HG02870 (cell line): ENCODE data around the gene PPCS.
A peak's percentile ranks its signal among the peaks of the same experiment; 100 is the strongest.
"Not testable (repeated sequence)": the region's sequence is repeated elsewhere in the genome, so short reads cannot be mapped to it uniquely, and the experiment has no call there.

Experiments
- ATAC-seq: cut with Tn5 transposase; IDR thresholded peaks from one replicate; pipeline ENCODE4 v1.9.1; 2021; ENCODE audit warnings: mild to moderate bottlenecking, moderate library complexity; ENCODE audit not compliant: unreplicated experiment

The PPCS gene

DNA sequence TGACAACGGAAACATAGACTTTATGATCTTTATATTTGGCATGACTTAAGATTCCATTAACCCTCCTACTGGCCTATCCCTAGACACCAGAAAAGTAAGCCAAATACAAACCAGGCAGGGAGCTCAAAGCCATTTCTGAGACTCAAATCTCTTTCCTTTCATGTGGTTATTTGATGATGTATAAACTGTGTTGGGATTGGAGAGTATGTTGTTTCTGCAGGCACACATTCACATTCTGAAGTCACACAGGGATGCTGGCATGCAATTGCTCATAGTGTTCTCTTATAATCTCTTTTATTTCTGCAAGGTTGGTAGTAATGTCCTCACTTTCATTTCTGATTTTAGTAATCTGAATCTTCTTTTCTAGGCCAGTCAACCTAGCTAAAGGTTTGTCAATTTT lies 6.3 kb upstream of the PPCS start:
- ATAC-seq: no peak

DNA sequence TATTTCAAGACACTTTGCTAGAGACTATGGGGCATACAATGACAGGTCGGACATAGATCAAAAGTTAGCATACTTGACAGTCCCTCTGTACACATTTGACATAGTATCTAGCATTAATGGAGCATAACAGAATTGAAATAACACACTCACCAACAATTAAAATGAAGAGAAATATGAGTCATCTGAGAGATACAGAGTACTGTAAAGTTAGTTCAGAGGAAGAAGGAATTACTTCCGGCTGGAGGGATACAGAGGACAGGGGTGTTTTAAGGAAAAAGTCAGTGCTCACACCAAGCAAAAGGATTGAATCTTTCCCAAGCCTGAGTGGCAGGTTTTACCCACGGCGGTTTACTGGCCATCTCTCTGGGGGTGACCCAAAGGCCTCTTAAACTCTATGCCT lies 3.0 kb upstream of the PPCS start:
- no peak for ATAC-seq

DNA sequence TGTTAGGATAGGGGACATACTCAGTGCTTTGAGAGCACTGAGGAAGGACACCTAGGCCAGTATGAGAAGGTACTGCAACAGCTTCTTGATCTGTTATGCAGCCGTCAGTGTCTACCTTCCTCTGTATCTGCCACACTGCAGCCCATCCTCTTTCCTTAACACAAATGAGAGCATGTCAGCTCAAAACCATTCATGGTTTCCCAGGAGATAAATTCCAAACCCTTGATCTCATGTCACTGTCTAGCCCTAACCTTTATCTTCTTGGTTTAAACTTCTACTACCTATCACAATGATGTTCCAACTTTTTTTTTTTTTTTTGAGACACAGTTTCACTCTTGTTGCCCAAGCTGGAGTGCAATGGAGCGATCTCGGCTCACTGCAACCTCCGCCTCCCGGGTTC lies 1.9 kb upstream of the PPCS start:
- ATAC-seq: no peak

DNA sequence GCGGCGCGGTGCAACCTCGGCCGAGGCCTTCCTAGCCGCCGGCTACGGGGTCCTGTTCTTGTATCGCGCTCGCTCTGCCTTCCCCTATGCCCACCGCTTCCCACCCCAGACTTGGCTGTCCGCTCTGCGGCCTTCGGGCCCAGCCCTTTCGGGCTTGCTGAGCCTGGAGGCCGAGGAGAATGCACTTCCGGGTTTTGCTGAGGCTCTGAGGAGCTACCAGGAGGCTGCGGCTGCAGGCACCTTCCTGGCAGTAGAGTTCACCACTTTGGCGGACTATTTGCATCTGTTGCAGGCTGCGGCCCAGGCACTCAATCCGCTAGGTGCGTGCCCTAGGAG lies 379 bp downstream of the PPCS start:
- peak; percentile 47 for ATAC-seq

DNA sequence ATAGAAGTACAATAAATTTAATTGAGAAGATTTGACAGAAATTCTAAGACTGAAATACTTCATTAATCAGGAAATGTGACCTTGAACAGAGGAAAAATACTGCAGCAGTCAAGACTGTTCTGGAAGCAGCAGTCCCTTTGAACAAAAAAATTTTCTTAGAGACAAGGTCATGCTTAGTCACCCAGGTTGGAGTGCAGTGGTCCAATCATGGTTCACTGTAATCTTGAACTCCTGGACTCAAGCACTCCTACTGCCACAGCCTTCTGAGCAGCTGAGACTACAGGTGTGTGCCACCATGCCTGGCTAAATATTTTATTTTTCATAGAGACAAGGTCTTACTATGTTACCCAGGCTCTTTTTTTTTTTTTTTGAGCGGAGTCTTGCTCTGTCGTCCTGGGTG lies 4.9 kb downstream of the PPCS start:
- ATAC-seq: no peak

DNA sequence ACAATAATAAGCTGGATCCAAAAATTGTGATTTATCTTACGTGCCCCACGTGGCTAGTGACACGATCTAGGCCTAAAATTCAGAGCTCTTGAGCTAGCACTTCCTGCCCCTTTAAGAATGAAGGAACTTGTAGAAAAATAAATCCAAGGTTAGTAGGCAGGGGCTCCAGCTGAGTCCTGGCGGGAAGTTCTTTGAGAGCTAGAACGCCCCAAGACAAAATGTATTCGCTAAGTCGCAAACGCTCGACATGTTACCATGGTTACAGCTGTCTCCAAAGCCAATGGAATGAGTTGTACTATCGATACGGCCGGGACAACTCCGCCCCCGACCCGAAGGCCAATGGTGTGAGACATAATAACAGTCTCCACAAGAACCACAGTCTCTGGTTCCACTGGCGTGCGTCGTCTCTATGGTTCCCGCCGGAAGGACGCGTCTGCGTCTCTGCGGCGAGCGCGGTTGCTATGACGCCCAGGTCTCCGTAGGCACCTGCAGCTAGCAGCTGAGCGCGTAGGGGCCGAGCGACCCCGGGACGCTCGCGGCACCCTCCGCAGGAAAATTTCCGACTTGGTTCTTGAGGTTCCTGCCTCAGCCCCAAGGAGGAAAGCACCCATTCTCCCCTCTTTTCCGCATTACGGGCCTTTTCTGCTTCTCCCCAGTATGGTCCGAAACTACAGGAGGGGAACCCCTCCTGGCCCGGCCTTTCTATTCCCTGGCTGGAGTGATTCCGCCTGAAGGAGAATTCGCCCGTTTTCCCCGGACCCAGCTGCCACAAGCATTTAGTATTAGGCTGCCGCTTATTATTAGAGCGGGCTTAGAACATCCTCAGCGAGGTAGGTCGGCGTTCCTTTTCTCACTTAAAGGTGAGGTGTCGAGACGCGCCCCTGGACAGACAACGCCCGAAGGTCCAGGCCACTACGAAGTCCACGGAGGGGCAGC lies 6.8 kb downstream of the PPCS start, which contains the start of gene CCDC30:
Gene CCDC30 (plus strand): TSS at position 459 of the 936 bp plus-strand sequence. CDS start 17,266 bp downstream, outside the sequence.
- peak; percentile 99 for ATAC-seq

DNA sequence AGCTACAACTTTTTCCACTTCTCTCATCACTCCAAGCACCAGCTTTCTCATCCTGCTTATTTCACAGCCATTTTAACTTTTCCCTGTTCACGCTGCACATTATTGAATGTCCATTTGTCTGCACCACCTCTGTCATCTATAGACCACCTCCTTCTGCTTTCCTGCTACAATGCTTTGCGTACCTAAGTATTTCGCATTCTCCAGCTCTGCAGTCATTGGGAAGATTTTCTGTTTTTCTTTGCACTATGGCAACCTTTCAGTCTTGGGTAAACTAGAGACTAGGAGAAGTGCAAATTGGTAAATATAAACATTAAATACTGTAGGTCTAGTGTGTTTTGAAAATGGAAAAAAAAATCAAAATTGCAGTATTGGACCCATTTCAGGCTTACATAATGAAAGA lies 7.6 kb downstream of the PPCS start:
- no peak for ATAC-seq

DNA sequence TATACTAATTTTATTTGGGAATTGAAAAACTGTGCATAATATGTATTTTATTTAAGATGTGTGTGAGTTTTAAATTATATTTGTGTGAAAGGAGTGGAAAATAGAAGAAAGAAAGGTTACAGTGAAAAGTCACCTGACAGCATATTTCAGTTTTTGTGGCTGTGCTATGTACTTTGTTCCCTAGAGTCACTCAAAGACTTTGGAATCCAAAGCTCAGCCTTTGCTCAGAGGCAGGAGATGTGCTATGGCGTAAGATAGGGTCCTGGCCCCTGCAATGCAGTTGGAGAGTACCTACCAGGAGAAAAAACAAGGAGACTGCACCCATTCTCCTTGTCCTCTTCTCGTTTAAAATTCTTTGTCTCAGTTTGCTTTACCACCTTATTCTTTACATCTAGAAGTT lies 9.7 kb downstream of the PPCS start:
- no peak for ATAC-seq

DNA sequence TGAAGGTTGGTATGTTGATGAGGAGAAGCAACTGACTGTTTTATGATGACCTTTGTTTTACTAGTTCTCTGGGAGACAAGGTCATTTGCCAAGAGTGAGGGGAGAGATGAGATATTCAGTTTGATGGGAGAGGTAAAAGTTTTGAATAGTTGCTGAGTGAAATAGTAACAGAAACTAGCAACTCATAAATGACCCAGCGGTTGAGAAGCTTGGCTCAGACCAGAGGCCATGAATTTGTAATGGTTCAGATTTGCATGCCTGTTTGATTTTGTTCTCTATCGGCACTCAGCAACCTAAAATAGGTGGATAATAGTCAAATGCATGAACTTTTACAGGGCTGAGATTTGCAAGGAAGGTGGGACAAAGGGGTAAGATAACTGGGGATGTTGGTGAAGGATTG lies 13.4 kb downstream of the PPCS start:
- ATAC-seq: peak; percentile 78

DNA sequence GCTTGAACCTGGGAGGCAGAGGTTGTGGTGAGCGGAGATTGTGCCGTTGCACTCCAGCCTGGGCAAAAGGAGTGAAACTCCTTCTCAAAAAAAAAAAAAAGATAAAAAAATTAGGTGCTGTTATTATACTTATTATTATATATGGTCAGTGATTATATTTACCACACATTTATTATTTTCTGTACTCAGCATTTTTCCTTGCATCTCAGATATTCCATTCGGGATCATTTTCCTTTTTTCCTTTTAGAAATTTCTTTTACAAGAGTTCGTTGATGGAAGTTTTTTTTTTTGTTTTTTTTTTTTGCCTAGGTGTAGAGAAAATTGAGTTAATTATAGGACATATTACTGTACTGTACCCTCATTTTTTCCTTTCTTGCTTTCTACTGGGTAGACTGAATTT lies 20.3 kb downstream of the PPCS start:
- ATAC-seq: no peak

DNA sequence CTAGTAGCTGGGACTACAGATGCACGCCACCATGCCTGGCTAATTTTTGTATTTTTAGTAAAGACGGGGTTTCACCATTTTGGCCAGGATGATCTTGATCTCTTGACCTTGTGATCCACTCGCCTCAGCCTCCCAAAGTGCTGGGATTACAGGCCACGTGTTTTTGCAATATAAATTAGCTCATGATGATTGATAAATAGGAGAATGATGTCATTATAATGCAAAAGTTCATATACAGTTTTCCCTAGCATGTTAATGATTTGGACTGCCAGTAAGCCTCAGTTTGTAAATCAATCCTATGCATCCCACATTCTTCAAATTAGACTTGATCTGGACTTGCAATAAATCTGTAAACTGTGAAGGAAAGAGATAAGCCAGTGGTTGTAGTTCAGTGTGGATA lies 21.0 kb downstream of the PPCS start:
- ATAC-seq: not testable (repeated sequence)

DNA sequence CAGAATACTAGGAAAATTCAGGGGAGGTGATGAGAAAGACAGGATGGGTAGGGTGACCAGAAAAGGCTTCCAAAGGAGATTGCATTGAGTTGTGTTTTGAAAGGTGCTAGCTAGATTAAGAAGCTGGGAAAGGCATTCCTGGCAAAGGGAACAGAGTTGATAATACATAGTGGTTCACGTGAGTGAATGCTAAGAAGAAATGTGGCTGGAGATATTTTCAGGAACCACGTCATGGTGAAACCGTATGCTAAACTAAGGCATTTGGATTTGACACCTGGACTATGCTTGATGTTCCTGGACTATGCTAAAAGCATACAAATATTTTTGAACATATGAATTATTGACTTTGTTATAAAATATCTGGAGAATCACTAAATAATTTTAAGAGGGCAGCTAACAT lies 21.4 kb downstream of the PPCS start:
- no peak for ATAC-seq

DNA sequence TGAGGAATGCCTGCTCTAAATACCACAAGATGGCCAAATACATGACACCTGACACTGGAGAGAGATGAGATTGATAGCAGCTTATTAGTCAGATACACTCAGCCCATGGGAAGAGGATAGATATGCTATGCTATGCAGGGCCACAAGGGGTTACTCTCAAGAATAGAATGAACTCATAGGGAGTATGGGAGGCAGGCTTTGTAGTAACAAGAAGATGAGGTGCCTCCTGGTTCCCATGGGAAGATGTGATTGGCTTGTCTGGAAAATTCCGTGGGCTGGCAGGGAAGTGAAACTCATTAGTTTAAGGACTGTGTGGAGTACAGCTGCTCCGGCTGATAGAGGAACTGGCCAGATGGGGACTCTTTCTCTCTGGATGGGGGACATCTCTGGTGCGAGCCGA lies 23.3 kb downstream of the PPCS start:
- no peak for ATAC-seq

DNA sequence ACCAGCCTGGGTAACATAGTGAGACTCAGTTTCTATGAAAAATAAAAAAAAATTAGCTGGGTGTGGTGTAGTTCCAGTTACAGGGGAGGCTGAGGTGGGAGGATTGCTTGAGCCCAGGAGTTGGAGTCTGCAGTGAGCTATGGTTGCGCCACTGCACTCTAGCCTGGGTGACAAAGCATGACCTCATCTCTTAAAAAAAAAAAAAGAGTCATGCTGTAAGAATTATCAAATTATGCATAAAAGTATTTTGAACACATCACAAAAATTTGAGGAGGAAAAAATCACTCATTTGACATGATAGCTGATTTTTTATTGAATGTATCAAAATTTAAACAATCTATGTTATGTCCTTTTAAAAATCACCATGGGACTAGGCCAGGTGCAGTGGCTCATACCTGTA lies 24.6 kb downstream of the PPCS start:
- no peak for ATAC-seq

DNA sequence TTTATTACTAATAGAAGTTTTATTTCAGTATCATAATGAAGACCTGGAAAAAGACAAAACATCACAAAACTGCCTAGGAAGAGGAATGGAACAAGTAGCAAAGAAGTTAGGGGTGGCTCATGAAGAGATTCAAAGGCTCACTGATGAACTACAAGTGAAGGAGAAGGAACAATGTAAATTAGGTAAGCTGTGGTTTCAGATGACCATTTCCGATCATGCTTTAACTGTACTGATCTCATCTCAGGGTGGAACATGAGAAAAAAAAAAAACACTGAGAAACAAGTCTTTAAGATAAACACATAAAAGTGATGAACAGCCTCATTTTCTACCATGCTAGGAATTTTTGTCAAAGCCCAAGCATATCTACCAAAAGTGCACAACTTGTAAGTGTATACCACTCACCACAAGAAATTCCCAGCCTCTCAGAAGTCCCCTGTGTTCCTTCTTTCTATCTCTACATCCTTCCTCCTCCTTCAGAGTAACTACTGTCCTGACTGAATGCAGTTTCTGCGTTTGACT lies 26.4 kb downstream of the PPCS start:
- ATAC-seq: no peak

DNA sequence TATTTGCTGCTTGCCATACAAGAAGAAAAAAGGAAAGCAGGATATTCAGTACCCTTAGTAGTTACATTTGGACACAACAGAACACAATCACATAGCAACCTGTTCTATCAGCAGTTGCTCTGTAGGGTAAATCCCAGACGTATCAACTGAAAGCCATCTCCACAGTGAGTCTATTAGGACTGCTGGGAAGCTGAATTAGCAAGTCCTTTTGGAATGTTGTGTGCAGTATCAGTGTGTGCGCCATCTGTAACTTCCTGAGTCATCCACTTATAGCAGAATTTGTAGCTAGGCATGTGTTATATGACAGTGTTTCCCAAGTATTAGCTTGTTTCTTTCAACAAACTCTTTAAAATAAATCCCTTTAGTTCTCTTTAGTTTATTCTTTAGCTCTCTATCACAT lies 28.0 kb downstream of the PPCS start:
- ATAC-seq: no peak

DNA sequence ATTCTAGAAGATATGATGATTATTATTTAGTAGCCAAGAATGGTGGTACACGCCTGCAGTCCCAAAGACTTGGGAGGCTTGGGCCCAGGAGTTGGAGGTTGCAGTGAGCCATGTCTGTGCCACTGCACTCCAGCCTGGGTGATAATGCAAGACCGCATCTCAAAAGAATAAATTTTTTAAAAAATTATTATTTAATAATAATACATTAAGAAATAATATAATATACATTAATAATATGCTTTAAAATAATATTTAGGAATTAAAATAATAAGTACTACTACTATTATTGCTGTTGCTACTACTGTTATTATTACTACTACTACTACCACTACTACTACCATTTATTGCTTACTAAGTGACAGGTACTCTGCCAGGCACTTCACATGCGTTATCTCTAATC lies 33.9 kb downstream of the PPCS start:
- ATAC-seq: no peak

DNA sequence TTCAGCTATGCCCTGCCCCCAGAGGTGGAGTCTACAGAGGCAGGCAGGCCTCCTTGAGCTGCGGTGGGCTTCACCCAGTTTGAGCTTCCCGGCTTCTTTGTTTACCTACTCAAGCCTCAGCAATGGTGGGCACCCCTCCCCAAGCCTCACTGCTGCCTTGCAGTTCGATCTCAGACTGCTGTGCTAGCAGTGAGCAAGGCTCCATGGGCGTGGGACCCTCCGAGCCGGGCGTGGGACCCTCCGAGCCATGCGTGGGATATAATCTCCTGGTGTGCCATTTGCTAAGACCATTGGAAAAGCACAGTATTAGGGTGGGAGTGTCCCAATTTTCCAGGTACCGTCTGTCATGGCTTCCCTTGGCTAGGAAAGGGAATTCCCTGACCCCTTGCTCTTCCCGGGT lies 45.7 kb downstream of the PPCS start:
- not testable (repeated sequence) for ATAC-seq

DNA sequence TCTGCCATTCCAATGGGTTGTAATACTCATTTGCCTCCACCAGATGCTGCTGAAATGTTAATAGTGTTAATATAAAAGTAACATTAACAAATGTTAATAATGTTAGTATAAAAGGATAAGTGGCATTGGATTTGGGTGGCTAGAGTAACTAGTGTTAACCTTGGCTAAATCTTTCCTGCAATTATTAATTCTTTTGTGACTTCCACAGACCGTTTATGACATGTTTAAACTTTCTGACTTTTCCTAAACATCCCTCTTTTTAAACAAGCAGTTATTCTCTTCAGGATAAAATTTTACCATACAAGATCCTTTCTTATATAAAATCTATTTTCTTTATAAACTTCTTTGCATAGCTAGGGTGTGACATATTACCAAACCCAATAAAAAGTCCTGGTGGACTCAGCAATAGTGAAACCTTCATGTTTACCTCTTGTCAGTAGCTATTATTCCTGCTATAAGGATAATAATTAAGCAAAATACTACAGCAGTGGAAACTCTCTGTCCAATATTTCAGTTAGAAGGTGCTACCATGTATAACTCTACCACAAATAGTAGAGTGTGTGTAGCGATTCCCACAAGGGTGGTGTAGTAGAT lies 48.3 kb downstream of the PPCS start:
- ATAC-seq: no peak

DNA sequence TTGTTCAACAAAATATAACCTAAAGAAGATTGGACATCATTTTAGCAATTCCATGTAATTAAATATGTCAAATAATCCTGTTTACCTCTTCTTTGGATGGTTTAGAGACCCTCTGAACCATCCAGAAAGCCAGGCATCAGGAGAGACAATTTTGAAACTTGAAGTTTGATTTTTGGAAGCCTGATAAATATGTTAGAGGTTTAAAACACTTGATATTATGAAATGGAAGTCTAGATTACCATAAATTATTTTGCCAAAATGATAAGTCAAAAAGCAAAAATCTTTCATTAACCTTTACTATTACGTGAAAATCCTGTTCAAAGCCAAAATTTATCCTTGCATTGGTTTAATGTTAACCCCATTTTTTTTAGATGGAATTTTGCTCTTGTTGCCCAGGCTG lies 50.2 kb downstream of the PPCS start:
- no peak for ATAC-seq
